H1 (cell line): ENCODE measurements around the gene RCAN2. TPM values are rescaled to one million over a fixed set of nuclear protein-coding genes. Genes with fewer than 3 reads are reported as not detected.

ENCODE experiments used
- CTCF ChIA-PET: fragments of 300-600 bp; sonication (Branson Sonifier 250); formaldehyde crosslinking; loops from one replicate; lab custom pipeline; 2021; ENCODE audit not compliant: partially characterized antibody; lab: Charles Lee
- POLR2A ChIA-PET: fragments of 300-600 bp; sonication (Branson Sonifier 250); formaldehyde crosslinking; loops from one replicate; lab custom pipeline; 2021; ENCODE audit warnings: inconsistent platforms; ENCODE audit not compliant: partially characterized antibody; lab: Charles Lee
- DNase-seq, 2 experiments: peaks; one replicate each; pipeline versions ENCODE4 v3.0.0 to v3.0.0-alpha.2; 2010 to 2022; ENCODE audit warnings: low spot score in 2 of 2, low read depth in 1 of 2, mixed read lengths in 1 of 2
- FAIRE-seq: peaks from 2 replicates; lab custom pipeline; 2011; peaks lifted over from hg19 to GRCh38; lab: Jason Lieb, UNC
- H2AFZ ChIP-seq: 2 replicates; pipeline ENCODE4 v1.8.1; 2012; ENCODE audit warnings: low read length, inconsistent platforms
- H2AK5ac ChIP-seq: 2 replicates; pipeline ENCODE4 v1.6.1; 2013; ENCODE audit warnings: low read depth, low read length
- H2BK120ac ChIP-seq: replicated peaks from 2 replicates; pipeline ENCODE3; 2013; ENCODE audit warnings: low read depth, low read length, inconsistent platforms
- H2BK12ac ChIP-seq: 2 replicates; pipeline ENCODE4 v1.6.1; 2013; ENCODE audit warnings: low read depth, low read length
- H2BK15ac ChIP-seq: 2 replicates; pipeline ENCODE4 v1.6.1; 2013; ENCODE audit warnings: low read length
- H2BK20ac ChIP-seq: 2 replicates; pipeline ENCODE4 v1.6.1; 2013; ENCODE audit warnings: low read length
- H2BK5ac ChIP-seq: 2 replicates; pipeline ENCODE4 v1.6.1; 2013; ENCODE audit warnings: low read depth, low read length
- H3K14ac ChIP-seq: 2 replicates; pipeline ENCODE4 v1.6.1; 2013; ENCODE audit warnings: inconsistent platforms; ENCODE audit not compliant: insufficient read length
- H3K18ac ChIP-seq: 2 replicates; pipeline ENCODE4 v1.6.1; 2013; ENCODE audit warnings: low read length; ENCODE audit errors: extremely low read depth
- H3K23ac ChIP-seq: 2 replicates; pipeline ENCODE4 v1.6.1; 2013; ENCODE audit warnings: inconsistent platforms; ENCODE audit not compliant: insufficient read length
- H3K23me2 ChIP-seq: 2 replicates; pipeline ENCODE4 v1.6.1; 2013; ENCODE audit warnings: low read depth, low read length
- H3K27ac ChIP-seq: 2 replicates; pipeline ENCODE4 v1.6.1; 2011; ENCODE audit warnings: low read depth, low read length, inconsistent platforms
- H3K27me3 ChIP-seq, 4 experiments: replicated peaks in 1 of 4; 1 replicate in 1 of 4; 2 replicates in 3 of 4; pipeline versions ENCODE4 v1.6.1 to v1.8.1; 2011 to 2013; ENCODE audit warnings: low read length in 3 of 4, mild to moderate bottlenecking in 3 of 4, inconsistent platforms in 2 of 4, mixed read lengths in 2 of 4, moderate library complexity in 1 of 4; ENCODE audit not compliant: control insufficient read depth in 3 of 4, insufficient read depth in 3 of 4; ENCODE audit errors: extremely low read depth in 1 of 4
- H3K36me3 ChIP-seq, 4 experiments: 2 replicates each; pipeline versions ENCODE4 v1.6.1 to v1.8.1; 2011 to 2013; ENCODE audit warnings: mild to moderate bottlenecking in 4 of 4, low read length in 3 of 4, moderate library complexity in 2 of 4, control low read depth in 1 of 4, inconsistent platforms in 1 of 4; ENCODE audit not compliant: insufficient read depth in 4 of 4, control insufficient read depth in 2 of 4
- H3K4ac ChIP-seq: replicated peaks from 2 replicates; pipeline ENCODE3; 2013; ENCODE audit warnings: low read length, low read depth, mixed read lengths, inconsistent platforms; ENCODE audit not compliant: insufficient read length
- H3K4me1 ChIP-seq, 4 experiments: replicated peaks in 1 of 4; 1 replicate in 1 of 4; 2 replicates in 3 of 4; pipeline versions ENCODE4 v1.6.1 to v1.8.1; 2011 to 2013; ENCODE audit warnings: low read length in 3 of 4, inconsistent platforms in 2 of 4, mixed read lengths in 1 of 4; ENCODE audit not compliant: insufficient read depth in 4 of 4, control insufficient read depth in 3 of 4
- H3K4me2 ChIP-seq, 2 experiments: 2 replicates each; pipeline versions ENCODE4 v1.6.1 to v1.8.1; 2011 to 2013; ENCODE audit warnings: low read depth in 2 of 2, low read length in 2 of 2, control low read depth in 1 of 2, inconsistent platforms in 1 of 2, mild to moderate bottlenecking in 1 of 2; ENCODE audit not compliant: insufficient read depth in 1 of 2
- H3K4me3 ChIP-seq, 4 experiments: fragments of 200-600, 300-600 bp in 1 of 4; sonication (generic), shearing (Covaris generic), sonication (Bioruptor Twin) in 1 of 4; 2 replicates each; pipeline versions ENCODE4 v1.5.1 to v1.8.1; 2011 to 2016; ENCODE audit warnings: low read length in 4 of 4, low read depth in 3 of 4, control low read depth in 2 of 4, inconsistent platforms in 2 of 4, mild to moderate bottlenecking in 2 of 4, mixed read lengths in 1 of 4, moderate library complexity in 1 of 4; ENCODE audit not compliant: insufficient read depth in 2 of 4; ENCODE audit errors: extremely low read depth in 1 of 4
- H3K56ac ChIP-seq: replicated peaks from 2 replicates; pipeline ENCODE3; 2013; ENCODE audit warnings: low read depth, mild to moderate bottlenecking, mixed read lengths, low read length, inconsistent platforms; ENCODE audit not compliant: insufficient read length
- H3K79me1 ChIP-seq: 2 replicates; pipeline ENCODE4 v1.6.1; 2013; ENCODE audit warnings: low read depth, low read length, control low read depth
- H3K79me2 ChIP-seq, 2 experiments: 2 replicates each; pipeline versions ENCODE4 v1.6.1 to v1.8.1; 2012 to 2013; ENCODE audit warnings: low read length in 2 of 2, mild to moderate bottlenecking in 2 of 2, inconsistent platforms in 1 of 2; ENCODE audit not compliant: insufficient read depth in 2 of 2, control insufficient read depth in 1 of 2
- H3K9ac ChIP-seq, 4 experiments: replicated peaks in 1 of 4; 1 replicate in 1 of 4; 2 replicates in 3 of 4; pipeline versions ENCODE4 v1.6.1 to v1.8.1; 2011 to 2013; ENCODE audit warnings: low read depth in 3 of 4, low read length in 3 of 4, control low read depth in 2 of 4, mild to moderate bottlenecking in 2 of 4, moderate library complexity in 2 of 4, inconsistent platforms in 1 of 4; ENCODE audit errors: extremely low read depth in 1 of 4
- H3K9me3 ChIP-seq, 2 experiments: 2 replicates each; pipeline versions ENCODE4 v1.6.1 to v1.8.1; 2012 to 2013; ENCODE audit warnings: mild to moderate bottlenecking in 2 of 2, moderate library complexity in 2 of 2, control low read depth in 1 of 2, inconsistent platforms in 1 of 2, low read depth in 1 of 2, low read length in 1 of 2, mixed read lengths in 1 of 2; ENCODE audit not compliant: insufficient read depth in 2 of 2
- H4K20me1 ChIP-seq, 2 experiments: replicated peaks in 1 of 2; 2 replicates each; pipeline versions ENCODE3 to v1.8.1; 2011 to 2013; ENCODE audit warnings: inconsistent platforms in 2 of 2, low read length in 2 of 2, mild to moderate bottlenecking in 1 of 2; ENCODE audit not compliant: insufficient read depth in 2 of 2, control insufficient read depth in 1 of 2
- H4K5ac ChIP-seq: 2 replicates; pipeline ENCODE4 v1.6.1; 2013; ENCODE audit warnings: low read length, low read depth, mixed read lengths, inconsistent platforms; ENCODE audit not compliant: insufficient read length
- H4K8ac ChIP-seq: 2 replicates; pipeline ENCODE4 v1.8.0; 2013; ENCODE audit warnings: mild to moderate bottlenecking, moderate library complexity, low read length, inconsistent platforms; ENCODE audit not compliant: insufficient read depth; ENCODE audit errors: extremely low read depth
- H4K91ac ChIP-seq: replicated peaks from 2 replicates; pipeline ENCODE3; 2013; ENCODE audit warnings: low read length, mixed read lengths, inconsistent platforms; ENCODE audit not compliant: insufficient read length
- BCL11A ChIP-seq, 2 experiments: IDR thresholded peaks; one replicate each; pipeline ENCODE4 v1.6.1; 2011; ENCODE audit warnings: low read depth in 2 of 2, low read length in 2 of 2, mild to moderate bottlenecking in 2 of 2
- KDM1A ChIP-seq: fragments of 200-600, 300-600 bp; sonication (generic); IDR thresholded peaks from 2 replicates; pipeline ENCODE4 v1.7.1; 2016; ENCODE audit warnings: mild to moderate bottlenecking, low read length, borderline replicate concordance
- MAFK ChIP-seq: IDR thresholded peaks from 2 replicates; pipeline ENCODE4 v1.6.1; 2012; ENCODE audit warnings: low read depth, mild to moderate bottlenecking, improper control_type of control experiment, low read length
- SAP30 ChIP-seq: fragments of 300-600 bp; sonication (generic); IDR thresholded peaks from 2 replicates; pipeline ENCODE4 v1.7.1; 2012; ENCODE audit warnings: low read length, moderate library complexity, mild to moderate bottlenecking, inconsistent platforms; ENCODE audit not compliant: insufficient read depth, insufficient replicate concordance
- WGBS, 2 experiments: shearing (Covaris generic) in 1 of 2; methylation state at CpG; one replicate each; pipeline versions ENCODE4 v1.1.6 to v1.1.7; 2013 to 2015; ENCODE audit warnings: low lambda C conversion rate in 2 of 2, mixed read lengths in 2 of 2, inconsistent platforms in 1 of 2, low coverage in 1 of 2, missing lambda C conversion rate in 1 of 2; ENCODE audit not compliant: insufficient replicate concordance in 2 of 2, insufficient coverage in 1 of 2, insufficient read length in 1 of 2; ENCODE audit errors: extremely low coverage in 1 of 2, missing lambda C conversion rate in 1 of 2; 5-methylcytosine and 5-hydroxymethylcytosine counted together
- polyA plus RNA-seq, 7 experiments: library from polyadenylated mRNA; depleted of rRNA in 3 of 7; stranded (reverse) in 5 of 7; unstranded in 2 of 7; fragments of >200 nt in 5 of 7; fragments of 200-250 nt in 2 of 7; gene quantifications; 1 replicate in 5 of 7; 2 replicates in 1 of 7; 4 replicates in 1 of 7; pipeline versions ENCODE4 v1.2.1 to v1.2.3, GENCODE V29; 2011 to 2013; ENCODE audit warnings: missing spikeins in 2 of 7, mixed read lengths in 2 of 7
- total RNA-seq: library from RNA; stranded (reverse); fragmentation: NEBNext Ultra II Directional; extraction: Animal tissue kit (Norgen Biotek cat#: 25700); gene quantifications from 2 replicates; pipeline ENCODE4 v1.2.1, GENCODE V29; 2021

Gene RCAN2
- total and polyA plus RNA-seq, 2 of the 8 experiments (the other 6 are each of a cell fraction or from before 2014, with no cell fraction given): 5.0 to 8.5 TPM

GRCh38 chr6:46240866-46241565 lies 250.2 kb downstream of the RCAN2 start:
- Histone ChIP-seq H3K79me2 (no peaks in the 10 kb centered on the region), H3K14ac (no peak overlapping the region), H2AK5ac (no peak overlapping the region), H2AFZ (no peak overlapping the region), H3K27me3 (no peaks in the 10 kb centered on the region), H2BK12ac (no peak overlapping the region), H3K23ac (no peak overlapping the region), H4K5ac (no peak overlapping the region), H4K8ac (no peak overlapping the region), H3K27ac (no peak overlapping the region), H3K79me1 (no peaks in the 10 kb centered on the region), H3K23me2 (no peaks in the 10 kb centered on the region), H3K9ac (no peak overlapping the region), H2BK5ac (no peak overlapping the region), H2BK15ac (no peak overlapping the region), H3K4me1 (no peaks in the 10 kb centered on the region), H3K4me3 (no peak overlapping the region), H3K18ac (no peak overlapping the region), H4K20me1 (no peaks in the 10 kb centered on the region), H3K4ac (no peak overlapping the region), H2BK120ac (no peak overlapping the region), H3K4me2 (no peak overlapping the region), H3K56ac (no peak overlapping the region), H3K9me3 (no peaks in the 10 kb centered on the region), H2BK20ac (no peak overlapping the region), H4K91ac (no peak overlapping the region), H3K36me3 (no peaks in the 10 kb centered on the region)
- no peak for FAIRE-seq
- ChIA-PET CTCF (interaction anchor here (0.9 to 1.0 kb wide), 2 partner anchors 19 to 21 kb away, joined by 3 read pairs; no protein-coding TSS in a partner anchor), POLR2A (no interaction called here)
- no peak for DNase-seq
- TF ChIP-seq BCL11A (IDR thresholded peaks at IDR 0.05; ENCODE audit: low read depth in 2 of 2, low read length in 2 of 2): no peak
- TF ChIP-seq KDM1A: no peak
- no peak for TF ChIP-seq MAFK
- no peak for TF ChIP-seq SAP30
- 88% methylated on average over 5 of the region's 5 CpGs; no CpG with 5 or more reads in 1 of the 2 experiments for WGBS, 2 experiments
